Fibroblast of pulmonary artery (primary cell): ENCODE data around the gene RIPK3.
"Not testable (repeated sequence)": the region's sequence is repeated elsewhere in the genome, so short reads cannot be mapped to it uniquely, and the experiment has no call there.

ENCODE experiments used
- DNase-seq: peaks from one replicate; pipeline ENCODE4 v3.0.0-alpha.2; 2010; ENCODE audit warnings: low read depth
- H3K4me3 ChIP-seq: replicated peaks from 2 replicates; pipeline ENCODE4 v1.5.1; 2011; ENCODE audit warnings: low read depth, mild to moderate bottlenecking, control low read depth, low read length, moderate library complexity
- CTCF ChIP-seq: IDR thresholded peaks from 2 replicates; pipeline ENCODE4 v1.5.1; 2011; ENCODE audit warnings: mild to moderate bottlenecking, control low read depth, low read length, inconsistent platforms; ENCODE audit errors: missing control alignments

The RIPK3 gene

GRCh38 chr14:24377126-24377525 is 37.3 kb upstream of the RIPK3 start:
- no peak for DNase-seq
- TF ChIP-seq CTCF, result no peak
- H3K4me3 ChIP-seq, result no peak overlapping the region

- TF ChIP-seq CTCF, result no peak
- H3K4me3 ChIP-seq, result no peak overlapping the region
These were observed 36.8 kb upstream of the RIPK3 start for GRCh38 chr14:24376448-24377070.

GRCh38 chr14:24372701-24373416 is 33.1 kb upstream of the RIPK3 start:
- DNase-seq, result peak; percentile 67
- H3K4me3 ChIP-seq, result no peak overlapping the region
- TF ChIP-seq CTCF, result no peak

More at GRCh38 chr14:24376448-24377070, 36.8 kb upstream of the RIPK3 start:
- DNase-seq, result no peak

GRCh38 chr14:24371605-24372004 is 31.8 kb upstream of the RIPK3 start:
- not testable (repeated sequence) for DNase-seq

GRCh38 chr14:24370748-24371147 is 31.0 kb upstream of the RIPK3 start:
- no peak for DNase-seq
- TF ChIP-seq CTCF, result no peak
- no peak overlapping the region for H3K4me3 ChIP-seq

More at GRCh38 chr14:24371605-24372004, 31.8 kb upstream of the RIPK3 start:
- H3K4me3 ChIP-seq, result not testable (repeated sequence)

GRCh38 chr14:24369907-24370687 is 30.3 kb upstream of the RIPK3 start:
- TF ChIP-seq CTCF, result no peak
- no peak overlapping the region for H3K4me3 ChIP-seq
- DNase-seq, result no peak

- no peak for TF ChIP-seq CTCF
- H3K4me3 ChIP-seq, result peak overlapping the region; percentile 94
- DNase-seq, result no peak
These were observed 29.7 kb upstream of the RIPK3 start for GRCh38 chr14:24369463-24369862.
